ENCODE measurements around the gene TLCD2. TPM values are rescaled to one million over a fixed set of nuclear protein-coding genes. Genes with fewer than 3 reads are reported as not detected.

Gene TLCD2
- total and polyA plus RNA-seq, 2 of the 13 experiments (the other 11 are each of a cell fraction or from before 2014, with no cell fraction given), result 0.90 to 1.1 TPM

GRCh38 chr17:1684378-1685189 is 25.6 kb downstream of the TLCD2 start, which contains the start of gene PRPF8 (continued):
- TF ChIP-seq ZNF615 (CRISPR knock-in tag; IDR thresholded peaks at IDR 0.05; ENCODE audit: borderline replicate concordance), result no peak
- no peak for TF ChIP-seq ZNF235 (CRISPR knock-in tag; IDR thresholded peaks at IDR 0.05; ENCODE audit: borderline replicate concordance)
- peak; percentile 89 for TF ChIP-seq THAP11 (CRISPR knock-in tag; IDR thresholded peaks at IDR 0.05)
- peak; percentile 92 for TF ChIP-seq MYC (CRISPR knock-in tag; IDR thresholded peaks at IDR 0.05; ENCODE audit: borderline replicate concordance)
- 0 out of 4 replicates have a peak, but pooled peaks of 1 of the 2 experiments have one; percentile 7 for TF ChIP-seq EP300 (IDR thresholded peaks at IDR 0.05; ENCODE audit: low read depth in 2 of 2, low read length in 2 of 2)
- TF ChIP-seq EP300 (CRISPR knock-in tag; IDR thresholded peaks at IDR 0.05; ENCODE audit: borderline replicate concordance), result no peak
- TF ChIP-seq ZNF143 (CRISPR knock-in tag; IDR thresholded peaks at IDR 0.05), result no peak
- TF ChIP-seq ZNF34 (CRISPR knock-in tag; IDR thresholded peaks at IDR 0.05; ENCODE audit: borderline replicate concordance), result no peak
- TF ChIP-seq ZNF7 (CRISPR knock-in tag; IDR thresholded peaks at IDR 0.05), result no peak
- TF ChIP-seq ASH2L (IDR thresholded peaks at IDR 0.05; ENCODE audit: insufficient read length, low read depth, low read length), result peak; percentile 89
- TF ChIP-seq NCOA2 (CRISPR knock-in tag; IDR thresholded peaks at IDR 0.05), result no peak
- no peak for TF ChIP-seq MTA3 (CRISPR knock-in tag; IDR thresholded peaks at IDR 0.05)
- TF ChIP-seq BATF2 (CRISPR knock-in tag; IDR thresholded peaks at IDR 0.05), result no peak
- TF ChIP-seq FLYWCH1 (CRISPR knock-in tag; IDR thresholded peaks at IDR 0.05), result no peak
- TF ChIP-seq, protein P1, sequence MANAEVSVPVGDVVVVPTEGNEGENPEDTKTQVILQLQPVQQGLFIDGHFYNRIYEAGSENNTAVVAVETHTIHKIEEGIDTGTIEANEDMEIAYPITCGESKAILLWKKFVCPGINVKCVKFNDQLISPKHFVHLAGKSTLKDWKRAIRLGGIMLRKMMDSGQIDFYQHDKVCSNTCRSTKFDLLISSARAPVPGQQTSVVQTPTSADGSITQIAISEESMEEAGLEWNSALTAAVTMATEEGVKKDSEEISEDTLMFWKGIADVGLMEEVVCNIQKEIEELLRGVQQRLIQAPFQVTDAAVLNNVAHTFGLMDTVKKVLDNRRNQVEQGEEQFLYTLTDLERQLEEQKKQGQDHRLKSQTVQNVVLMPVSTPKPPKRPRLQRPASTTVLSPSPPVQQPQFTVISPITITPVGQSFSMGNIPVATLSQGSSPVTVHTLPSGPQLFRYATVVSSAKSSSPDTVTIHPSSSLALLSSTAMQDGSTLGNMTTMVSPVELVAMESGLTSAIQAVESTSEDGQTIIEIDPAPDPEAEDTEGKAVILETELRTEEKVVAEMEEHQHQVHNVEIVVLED (CRISPR knock-in tag; IDR thresholded peaks at IDR 0.05; ENCODE audit: borderline replicate concordance), result peak; percentile 91
- peak; percentile 52; the same call in 1 of the 2 replicates for TF ChIP-seq CHD2 (IDR thresholded peaks at IDR 0.05; ENCODE audit: low read depth, low read length)
- TF ChIP-seq FOXP1 (IDR thresholded peaks at IDR 0.05), result no peak
- no peak for TF ChIP-seq FOXP1 (CRISPR knock-in tag; IDR thresholded peaks at IDR 0.05)
- no peak for TF ChIP-seq ZNF230 (CRISPR knock-in tag; IDR thresholded peaks at IDR 0.05)
- peak; percentile 23; the same call in 1 of the 2 replicates for TF ChIP-seq GATAD2A (CRISPR knock-in tag; IDR thresholded peaks at IDR 0.05)
- TF ChIP-seq PAX8 (CRISPR knock-in tag; IDR thresholded peaks at IDR 0.05; ENCODE audit: borderline replicate concordance), result peak; percentile 55; the same call in 1 of the 2 replicates
- no peak for TF ChIP-seq SKI (IDR thresholded peaks at IDR 0.05; ENCODE audit: partially characterized antibody)
- TF ChIP-seq, protein P2, sequence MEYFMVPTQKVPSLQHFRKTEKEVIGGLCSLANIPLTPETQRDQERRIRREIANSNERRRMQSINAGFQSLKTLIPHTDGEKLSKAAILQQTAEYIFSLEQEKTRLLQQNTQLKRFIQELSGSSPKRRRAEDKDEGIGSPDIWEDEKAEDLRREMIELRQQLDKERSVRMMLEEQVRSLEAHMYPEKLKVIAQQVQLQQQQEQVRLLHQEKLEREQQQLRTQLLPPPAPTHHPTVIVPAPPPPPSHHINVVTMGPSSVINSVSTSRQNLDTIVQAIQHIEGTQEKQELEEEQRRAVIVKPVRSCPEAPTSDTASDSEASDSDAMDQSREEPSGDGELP (IDR thresholded peaks at IDR 0.05; ENCODE audit: borderline replicate concordance, low read depth), result peak; percentile 15; the same call in 1 of the 2 replicates
- TF ChIP-seq NRL (CRISPR knock-in tag; IDR thresholded peaks at IDR 0.05; ENCODE audit: borderline replicate concordance), result peak; percentile 79; the same call in 1 of the 2 replicates

Data from HepG2 (cell line).